ENCODE measurements around the gene GPX2.
"Not testable (repeated sequence)": the region's sequence is repeated elsewhere in the genome, so short reads cannot be mapped to it uniquely, and the experiment has no call there.

- TF ChIP-seq CTCF, POLR2A (IDR thresholded peaks at IDR 0.05): not testable (repeated sequence)
Measured at GRCh38 chr14:64913477-64913876, 29.1 kb downstream of the GPX2 start.
